Endothelial cell of umbilical vein (primary cell): ENCODE results near the gene LCN12. TPM values are rescaled to one million over a fixed set of nuclear protein-coding genes. Genes with fewer than 3 reads are reported as not detected.

ENCODE experiments used
- BruUV-seq: library from RNA; stranded (reverse); fragments of 400-500 nt; replicated peaks from 2 replicates; lab custom pipeline; 2021; lab: Mats Ljungman, UMichigan
- CTCF ChIA-PET: fragments of 300-600, 350-600 bp; sonication (Branson Sonifier 250); formaldehyde crosslinking; loops from one replicate; lab custom pipeline; 2021; ENCODE audit warnings: antibody characterized with exemption, inconsistent platforms; lab: Charles Lee
- POLR2A ChIA-PET: fragments of 300-600, 350-600 bp; sonication (Branson Sonifier 250); formaldehyde crosslinking; loops from one replicate; lab custom pipeline; 2021; ENCODE audit warnings: antibody characterized with exemption, inconsistent platforms; lab: Charles Lee
- DNase-seq: peaks from one replicate; pipeline ENCODE4 v3.0.0-alpha.2; 2011; ENCODE audit warnings: low read depth, low spot score
- FAIRE-seq: peaks from 2 replicates; lab custom pipeline; 2011; peaks lifted over from hg19 to GRCh38; lab: Jason Lieb, UNC
- H2AFZ ChIP-seq: 2 replicates; pipeline ENCODE4 v1.6.0; 2012; ENCODE audit warnings: low read depth, low read length, control low read depth, inconsistent platforms
- H3K27ac ChIP-seq: 2 replicates; pipeline ENCODE4 v1.5.1; 2011; ENCODE audit warnings: low read depth, mild to moderate bottlenecking, control low read depth, low read length, moderate library complexity; ENCODE audit not compliant: insufficient read depth
- H3K27me3 ChIP-seq, 2 experiments: 2 replicates each; pipeline versions ENCODE4 v1.6.0 to v1.6.1; 2011; ENCODE audit warnings: low read length in 2 of 2, mixed read lengths in 1 of 2; ENCODE audit not compliant: control insufficient read depth in 2 of 2, insufficient read depth in 2 of 2
- H3K36me3 ChIP-seq, 2 experiments: 2 replicates in 1 of 2; 3 replicates in 1 of 2; pipeline ENCODE4 v1.5.1; 2011; ENCODE audit warnings: low read length in 2 of 2, mild to moderate bottlenecking in 1 of 2, moderate library complexity in 1 of 2; ENCODE audit not compliant: control insufficient read depth in 2 of 2, insufficient read depth in 2 of 2; ENCODE audit errors: extremely low read depth in 1 of 2
- H3K4me1 ChIP-seq: 3 replicates; pipeline ENCODE4 v1.5.1; 2011; ENCODE audit warnings: mild to moderate bottlenecking, low read length; ENCODE audit not compliant: control insufficient read depth, insufficient read depth; ENCODE audit errors: extremely low read depth
- H3K4me2 ChIP-seq: 2 replicates; pipeline ENCODE4 v1.6.1; 2011; ENCODE audit warnings: low read length, control low read depth, mixed read lengths; ENCODE audit not compliant: insufficient read depth
- H3K4me3 ChIP-seq, 3 experiments: fragments of 200-600 bp in 1 of 3; sonication (generic), shearing (Covaris generic) in 1 of 3; replicated peaks in 1 of 3; 2 replicates each; pipeline ENCODE4 v1.5.1; 2011 to 2016; ENCODE audit warnings: control low read depth in 3 of 3, low read length in 3 of 3, mild to moderate bottlenecking in 2 of 3, inconsistent platforms in 1 of 3, low read depth in 1 of 3, moderate library complexity in 1 of 3; ENCODE audit not compliant: insufficient read depth in 1 of 3
- H3K79me2 ChIP-seq: 2 replicates; pipeline ENCODE4 v1.6.0; 2012; ENCODE audit warnings: low read length, inconsistent platforms; ENCODE audit not compliant: control insufficient read depth, insufficient read depth
- H3K9ac ChIP-seq: replicated peaks from 2 replicates; pipeline ENCODE3; 2011; ENCODE audit warnings: low read length, control low read depth; ENCODE audit not compliant: insufficient read depth; ENCODE audit errors: extremely low read depth
- H3K9me1 ChIP-seq: replicated peaks from 3 replicates; pipeline ENCODE4 v1.6.0; 2011; ENCODE audit warnings: mild to moderate bottlenecking, low read length; ENCODE audit not compliant: control insufficient read depth, insufficient read depth; ENCODE audit errors: extremely low read depth
- H3K9me3 ChIP-seq: replicated peaks from 2 replicates; pipeline ENCODE4 v1.5.1; 2012; ENCODE audit warnings: low read length, inconsistent platforms; ENCODE audit not compliant: control insufficient read depth, insufficient read depth
- H4K20me1 ChIP-seq: replicated peaks from 2 replicates; pipeline ENCODE3; 2011; ENCODE audit warnings: mild to moderate bottlenecking, low read length; ENCODE audit not compliant: control insufficient read depth, insufficient read depth; ENCODE audit errors: extremely low read depth
- CTCF ChIP-seq, 2 donors: IDR thresholded peaks; 1 replicate in 1 of 2; 2 replicates in 1 of 2; pipeline ENCODE4 v1.5.1; 2011; ENCODE audit warnings: low read length in 2 of 2, mild to moderate bottlenecking in 2 of 2, moderate library complexity in 2 of 2, control low read depth in 1 of 2, inconsistent platforms in 1 of 2, low read depth in 1 of 2; ENCODE audit not compliant: insufficient read depth in 1 of 2; ENCODE audit errors: extremely low read depth in 1 of 2
- EZH2 ChIP-seq: IDR thresholded peaks from 2 replicates; pipeline ENCODE4 v1.6.1; 2012; ENCODE audit warnings: borderline replicate concordance, low read depth, mild to moderate bottlenecking, moderate library complexity, low read length, inconsistent platforms; ENCODE audit not compliant: severe bottlenecking
- FOS ChIP-seq: IDR thresholded peaks from 2 replicates; pipeline ENCODE4 v1.6.1; 2011; ENCODE audit warnings: mild to moderate bottlenecking, low read length, moderate library complexity, borderline replicate concordance; ENCODE audit not compliant: insufficient read depth
- GATA2 ChIP-seq: IDR thresholded peaks from 2 replicates; pipeline ENCODE4 v1.7.0; 2011; ENCODE audit warnings: low read depth, mild to moderate bottlenecking, moderate library complexity, mixed read lengths, low read length; ENCODE audit not compliant: insufficient read length, insufficient read depth
- JUN ChIP-seq: IDR thresholded peaks from 2 replicates; pipeline ENCODE4 v1.6.1; 2011; ENCODE audit warnings: borderline replicate concordance, low read depth; ENCODE audit not compliant: insufficient read length, insufficient read depth
- MAX ChIP-seq: IDR thresholded peaks from 2 replicates; pipeline ENCODE4 v1.6.1; 2011; ENCODE audit not compliant: insufficient read depth, insufficient read length
- MYC ChIP-seq: IDR thresholded peaks from one replicate; pipeline ENCODE4 v1.6.1; 2011; ENCODE audit warnings: mild to moderate bottlenecking, low read depth, low read length
- POLR2A ChIP-seq: IDR thresholded peaks from 2 replicates; pipeline ENCODE4 v1.6.1; 2012; ENCODE audit warnings: low read depth, mild to moderate bottlenecking, control low read depth, low read length
- dilution Hi-C: fragments of 300-500 bp; cut with MboI; formaldehyde crosslinking; loops from one replicate; pipeline ENCODE4 v1.15.0; 2019; ENCODE audit warnings: low sequenced_read_pairs; ENCODE audit not compliant: extremely low pct_ligation_motif_present
- intact Hi-C: fragments of 100-400 bp; cut with micrococcal nuclease; formaldehyde crosslinking; loops from one replicate; pipeline ENCODE4 v1.10.0; 2022
- polyA plus RNA-seq, 4 experiments: library from polyadenylated mRNA; depleted of rRNA in 3 of 4; stranded (reverse) in 3 of 4; unstranded in 1 of 4; fragments of >200 nt; gene quantifications; 2 replicates each; pipeline versions ENCODE4 v1.2.1 to v1.2.3, GENCODE V29; 2011 to 2012; ENCODE audit warnings: missing spikeins in 1 of 4
- total RNA-seq: library from RNA; stranded (reverse); gene quantifications from 2 replicates; pipeline ENCODE4 v1.2.3, GENCODE V29; 2021

The LCN12 gene
- total and polyA plus RNA-seq, 2 donors (not counting 3 experiments of a cell fraction or from before 2014, with no cell fraction given), result 0.35 to 0.52 TPM

- H3K4me2 ChIP-seq, result no peak overlapping the region
- TF ChIP-seq EZH2, result no peak
- TF ChIP-seq FOS, result no peak
- TF ChIP-seq JUN, result no peak
- TF ChIP-seq MAX, result no peak
- TF ChIP-seq POLR2A, result no peak
- no peak for TF ChIP-seq CTCF (IDR thresholded peaks at IDR 0.05; ENCODE audit: extremely low read depth in 1 of 2, insufficient read depth in 1 of 2, low read depth in 1 of 2, low read length in 2 of 2)
- no peak for TF ChIP-seq MYC
- no peak for TF ChIP-seq GATA2
- H3K27ac ChIP-seq, result no peak overlapping the region
- H3K4me3 ChIP-seq, result no peak overlapping the region
- intact Hi-C loops, result no loop called here
- dilution Hi-C loops, result no loop called here
- no peaks in the 10 kb centered on the region for H3K9me1 ChIP-seq
- POLR2A ChIA-PET, result interaction anchor here (0.6 kb wide), 1 partner anchor 348 kb away, joined by 3 read pairs; no protein-coding TSS in a partner anchor
- no peaks in the 10 kb centered on the region for H3K79me2 ChIP-seq
- no peaks in the 10 kb centered on the region for H3K27me3 ChIP-seq
- CTCF ChIA-PET, result interaction anchor here (0.8 to 1.4 kb wide), 3 partner anchors 11 to 35 kb away, joined by 3 to 6 read pairs (median 4); no protein-coding TSS in a partner anchor
- no peaks in the 10 kb centered on the region for H3K36me3 ChIP-seq
- no peaks in the 10 kb centered on the region for H3K4me1 ChIP-seq
- no peaks in the 10 kb centered on the region for H3K9me3 ChIP-seq
- H2AFZ ChIP-seq, result no peak overlapping the region
- BruUV-seq, result no TSS peak
- no peak for DNase-seq
- no peak for FAIRE-seq
- H4K20me1 ChIP-seq, result no peaks in the 10 kb centered on the region
- H3K9ac ChIP-seq, result no peak overlapping the region
Observed at GRCh38 chr9:136964833-136965422, 12.9 kb downstream of the LCN12 start.
